NB4 (cell line): Measurements from ENCODE around the gene FER1L5.

ENCODE experiments used
- MYC ChIP-seq: IDR thresholded peaks from 2 replicates; pipeline ENCODE4 v1.6.1; 2011; ENCODE audit warnings: low read depth, low read length
- POLR2A ChIP-seq: IDR thresholded peaks from 2 replicates; pipeline ENCODE4 v1.6.1; 2011; ENCODE audit warnings: mild to moderate bottlenecking; ENCODE audit not compliant: insufficient read length; ENCODE audit errors: extremely low read depth
- TF ChIP-seq, protein P1 (sequence below): IDR thresholded peaks from one replicate; pipeline ENCODE4 v1.5.1; 2012; ENCODE audit warnings: low read depth, low read length

DNA sequence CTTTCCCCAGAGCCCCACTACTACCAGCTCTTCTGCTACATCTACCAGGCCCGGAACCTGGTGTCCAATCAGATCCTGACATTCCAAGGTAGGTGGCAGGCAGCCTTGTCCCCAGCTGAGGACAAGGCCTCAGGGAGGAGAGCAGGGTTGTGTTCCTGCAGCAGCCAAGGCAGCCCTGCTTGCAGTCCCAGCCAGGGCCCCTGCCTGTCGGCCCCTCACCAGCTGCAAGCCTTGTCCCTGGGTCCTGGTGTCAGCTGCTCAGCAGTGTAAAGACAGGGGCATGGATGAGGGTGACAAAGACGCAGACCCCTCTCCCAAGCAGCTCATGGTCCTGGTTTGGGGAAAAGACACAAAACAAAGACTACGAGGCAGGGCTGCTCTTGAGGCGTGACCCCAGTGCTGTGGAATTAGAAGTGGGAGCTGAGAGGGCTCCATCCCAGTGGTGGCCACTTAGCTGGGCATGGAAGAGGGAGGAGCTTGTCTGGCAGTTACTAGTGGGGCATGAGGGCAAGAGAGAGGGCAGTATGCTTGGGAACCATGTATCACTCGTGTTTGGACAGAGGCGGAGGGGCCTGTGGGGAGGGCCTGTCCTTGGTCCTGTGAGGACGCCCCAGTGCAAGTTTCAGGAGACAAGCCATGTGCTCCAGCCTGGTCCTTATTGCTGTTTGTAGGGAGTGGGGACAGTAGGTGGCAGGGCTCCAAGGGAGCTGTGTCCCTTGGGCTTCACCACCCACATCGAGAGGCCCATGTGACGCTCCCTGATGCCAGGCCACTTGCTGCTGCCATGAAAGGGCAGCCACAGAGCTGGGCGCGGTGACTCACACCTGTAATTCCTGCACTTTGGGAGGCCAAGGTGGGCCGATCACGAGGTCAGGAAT, 49.8 kb downstream of the FER1L5 start:
- TF ChIP-seq, protein P1, sequence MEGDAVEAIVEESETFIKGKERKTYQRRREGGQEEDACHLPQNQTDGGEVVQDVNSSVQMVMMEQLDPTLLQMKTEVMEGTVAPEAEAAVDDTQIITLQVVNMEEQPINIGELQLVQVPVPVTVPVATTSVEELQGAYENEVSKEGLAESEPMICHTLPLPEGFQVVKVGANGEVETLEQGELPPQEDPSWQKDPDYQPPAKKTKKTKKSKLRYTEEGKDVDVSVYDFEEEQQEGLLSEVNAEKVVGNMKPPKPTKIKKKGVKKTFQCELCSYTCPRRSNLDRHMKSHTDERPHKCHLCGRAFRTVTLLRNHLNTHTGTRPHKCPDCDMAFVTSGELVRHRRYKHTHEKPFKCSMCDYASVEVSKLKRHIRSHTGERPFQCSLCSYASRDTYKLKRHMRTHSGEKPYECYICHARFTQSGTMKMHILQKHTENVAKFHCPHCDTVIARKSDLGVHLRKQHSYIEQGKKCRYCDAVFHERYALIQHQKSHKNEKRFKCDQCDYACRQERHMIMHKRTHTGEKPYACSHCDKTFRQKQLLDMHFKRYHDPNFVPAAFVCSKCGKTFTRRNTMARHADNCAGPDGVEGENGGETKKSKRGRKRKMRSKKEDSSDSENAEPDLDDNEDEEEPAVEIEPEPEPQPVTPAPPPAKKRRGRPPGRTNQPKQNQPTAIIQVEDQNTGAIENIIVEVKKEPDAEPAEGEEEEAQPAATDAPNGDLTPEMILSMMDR = no peak
- TF ChIP-seq POLR2A = no peak
- TF ChIP-seq MYC = no peak
